Lower lobe of right lung (tissue), 2 donors: Measurements from ENCODE around the gene NLGN4Y. TPM values are rescaled to one million over a fixed set of nuclear protein-coding genes. Genes with fewer than 3 reads are reported as not detected.

Experiments
- ATAC-seq, 2 donors: fragments of 200-7000 bp; cut with Tn5 transposase; one replicate each; pipeline ENCODE4 v1.9.1; 2020 to 2022; ENCODE audit warnings: mild to moderate bottlenecking in 2 of 2, moderate library complexity in 2 of 2
- DNase-seq: peaks from one replicate; pipeline ENCODE4 v3.0.0-alpha.2; 2020
- H3K27ac ChIP-seq: fragments of 200-600 bp; one replicate; pipeline ENCODE4 v1.8.0; 2022
- H3K27me3 ChIP-seq: fragments of 200-600 bp; one replicate; pipeline ENCODE4 v1.8.0; 2022; ENCODE audit warnings: low read depth
- H3K36me3 ChIP-seq: fragments of 200-600 bp; one replicate; pipeline ENCODE4 v1.8.0; 2022; ENCODE audit warnings: mild to moderate bottlenecking
- H3K4me1 ChIP-seq: fragments of 200-600 bp; one replicate; pipeline ENCODE4 v1.8.0; 2022
- H3K4me3 ChIP-seq: fragments of 200-600 bp; one replicate; pipeline ENCODE4 v1.8.0; 2022; ENCODE audit warnings: mild to moderate bottlenecking
- H3K9me3 ChIP-seq: fragments of 200-600 bp; one replicate; pipeline ENCODE4 v1.8.0; 2022
- intact Hi-C: fragments of 100-400 bp; cut with DNase I; formaldehyde crosslinking; loops from one replicate; pipeline ENCODE4 v1.11.0; 2022
- total RNA-seq: library from RNA; stranded (reverse); fragmentation: NEBNext Ultra II Directional; extraction: Animal tissue kit (Norgen Biotek cat#: 25700); gene quantifications from one replicate; pipeline ENCODE4 v1.2.1, GENCODE V29; 2021
- TF ChIP-seq, protein P1 (sequence below): fragments of 200-600 bp; IDR thresholded peaks from one replicate; pipeline ENCODE4 v1.8.0; 2022; ENCODE audit warnings: antibody characterized with exemption, mild to moderate bottlenecking
- donor health status: DM: no; HTN: yes; CAD: no; lungs with severe emphysema.

Gene NLGN4Y
- total RNA-seq, 1 donor from 2014 or later, result 3.9 TPM

DNA sequence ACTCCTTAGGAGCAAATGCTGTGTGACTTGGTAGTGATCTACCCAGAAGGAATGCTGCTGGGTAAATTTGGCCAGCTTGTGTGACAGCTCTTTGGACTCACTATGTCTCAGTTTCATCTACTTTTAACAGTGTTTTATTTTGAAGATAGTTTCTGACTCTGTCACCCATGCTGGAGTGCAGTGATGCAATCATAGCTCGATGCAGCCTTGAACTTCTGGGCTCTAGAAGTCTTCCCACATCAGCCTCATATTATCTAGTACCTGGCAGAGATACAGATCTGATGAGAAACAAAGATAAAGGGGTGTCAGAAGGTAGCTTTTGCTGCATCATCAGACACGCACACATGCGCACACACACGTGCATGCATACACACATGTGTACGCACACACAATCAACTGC is 19.2 kb downstream of the NLGN4Y start:
- no peaks in the 10 kb centered on the region for H3K27me3 ChIP-seq
- intact Hi-C loops, result no loop called here
- no peaks in the 10 kb centered on the region for H3K9me3 ChIP-seq
- no peak overlapping the region for H3K27ac ChIP-seq
- no peak for DNase-seq
- H3K36me3 ChIP-seq, result no peaks in the 10 kb centered on the region
- no peaks in the 10 kb centered on the region for H3K4me1 ChIP-seq
- H3K4me3 ChIP-seq, result no peak overlapping the region
- ATAC-seq, result no peak
- TF ChIP-seq, protein P1, sequence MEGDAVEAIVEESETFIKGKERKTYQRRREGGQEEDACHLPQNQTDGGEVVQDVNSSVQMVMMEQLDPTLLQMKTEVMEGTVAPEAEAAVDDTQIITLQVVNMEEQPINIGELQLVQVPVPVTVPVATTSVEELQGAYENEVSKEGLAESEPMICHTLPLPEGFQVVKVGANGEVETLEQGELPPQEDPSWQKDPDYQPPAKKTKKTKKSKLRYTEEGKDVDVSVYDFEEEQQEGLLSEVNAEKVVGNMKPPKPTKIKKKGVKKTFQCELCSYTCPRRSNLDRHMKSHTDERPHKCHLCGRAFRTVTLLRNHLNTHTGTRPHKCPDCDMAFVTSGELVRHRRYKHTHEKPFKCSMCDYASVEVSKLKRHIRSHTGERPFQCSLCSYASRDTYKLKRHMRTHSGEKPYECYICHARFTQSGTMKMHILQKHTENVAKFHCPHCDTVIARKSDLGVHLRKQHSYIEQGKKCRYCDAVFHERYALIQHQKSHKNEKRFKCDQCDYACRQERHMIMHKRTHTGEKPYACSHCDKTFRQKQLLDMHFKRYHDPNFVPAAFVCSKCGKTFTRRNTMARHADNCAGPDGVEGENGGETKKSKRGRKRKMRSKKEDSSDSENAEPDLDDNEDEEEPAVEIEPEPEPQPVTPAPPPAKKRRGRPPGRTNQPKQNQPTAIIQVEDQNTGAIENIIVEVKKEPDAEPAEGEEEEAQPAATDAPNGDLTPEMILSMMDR, result no peak

DNA sequence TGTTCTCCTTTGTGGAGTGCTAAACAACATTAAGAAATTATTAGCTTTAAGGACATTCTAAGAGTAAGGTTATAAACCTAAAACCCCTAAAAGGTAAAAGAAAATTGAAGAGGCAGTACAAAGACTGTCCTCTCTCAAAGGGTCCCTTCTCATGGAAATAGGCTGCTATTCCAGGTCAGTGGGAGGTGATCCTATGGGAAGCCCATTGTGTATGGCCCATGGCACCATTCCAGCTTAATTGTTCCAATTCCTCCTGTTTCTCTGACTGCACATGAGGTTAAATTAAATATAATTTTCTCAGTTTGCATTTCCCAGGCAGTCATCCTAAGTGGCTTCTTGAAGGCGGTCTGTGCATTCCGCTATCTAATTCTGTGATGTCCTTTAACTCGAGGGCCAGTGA is 57.0 kb downstream of the NLGN4Y start:
- DNase-seq, result no peak
- Histone ChIP-seq H3K27ac (no peak overlapping the region), H3K4me1 (no peaks in the 10 kb centered on the region), H3K36me3 (no peaks in the 10 kb centered on the region), H3K4me3 (no peak overlapping the region), H3K27me3 (no peaks in the 10 kb centered on the region), H3K9me3 (no peaks in the 10 kb centered on the region)
- intact Hi-C loops, result no loop called here
- ATAC-seq, result no peak
- TF ChIP-seq, protein P1, result no peak

DNA sequence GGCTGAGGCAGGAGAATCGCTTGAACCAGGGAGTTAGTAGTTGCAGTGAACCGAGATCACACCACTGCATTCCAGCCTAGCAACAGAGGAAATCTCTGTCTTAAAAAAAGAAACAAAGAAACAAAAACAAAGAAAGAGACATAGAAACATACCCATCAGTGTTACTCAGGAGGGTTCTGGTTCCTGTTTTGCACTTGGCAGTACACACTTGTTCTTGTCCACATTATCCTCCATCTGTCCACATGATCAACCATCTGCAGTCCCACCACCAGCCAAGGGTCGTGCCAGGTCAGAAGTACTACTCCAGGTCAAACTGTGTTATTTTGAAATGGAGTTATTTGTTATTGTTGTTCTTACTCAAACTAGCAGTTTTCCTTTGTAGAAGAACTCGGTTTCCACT is 62.4 kb downstream of the NLGN4Y start:
- DNase-seq (no peak), ATAC-seq (no peak)
- TF ChIP-seq, protein P1, result no peak
- intact Hi-C loops, result no loop called here
- Histone ChIP-seq H3K4me1 (no peaks in the 10 kb centered on the region), H3K9me3 (no peaks in the 10 kb centered on the region), H3K27me3 (no peaks in the 10 kb centered on the region), H3K36me3 (no peaks in the 10 kb centered on the region), H3K4me3 (no peak overlapping the region), H3K27ac (no peak overlapping the region)

DNA sequence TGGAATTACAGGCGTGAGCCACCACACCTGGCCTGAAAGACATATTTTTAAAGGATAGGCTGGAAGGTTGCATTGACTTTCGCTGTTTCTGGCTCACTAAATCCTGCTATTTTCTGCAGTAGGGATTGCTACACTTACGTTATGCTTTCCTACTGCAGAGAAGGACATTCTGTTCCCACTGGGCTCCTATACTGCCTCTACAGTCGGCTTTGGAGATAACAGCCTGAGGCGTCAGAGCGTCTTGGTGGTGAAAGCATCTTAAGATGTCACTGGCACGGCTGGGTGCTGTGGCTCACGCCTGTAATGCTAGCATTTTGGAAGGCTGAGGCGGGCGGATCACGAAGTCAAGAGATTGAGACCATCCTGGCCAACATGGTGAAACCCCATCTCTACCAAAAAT is 77.0 kb downstream of the NLGN4Y start:
- H3K9me3 ChIP-seq, result no peaks in the 10 kb centered on the region
- ATAC-seq (no peak), DNase-seq (no peak)
- no peak overlapping the region for H3K27ac ChIP-seq
- no peak overlapping the region for H3K4me3 ChIP-seq
- no peaks in the 10 kb centered on the region for H3K27me3 ChIP-seq
- no peaks in the 10 kb centered on the region for H3K36me3 ChIP-seq
- intact Hi-C loops, result no loop called here
- TF ChIP-seq, protein P1, result no peak
- no peaks in the 10 kb centered on the region for H3K4me1 ChIP-seq

DNA sequence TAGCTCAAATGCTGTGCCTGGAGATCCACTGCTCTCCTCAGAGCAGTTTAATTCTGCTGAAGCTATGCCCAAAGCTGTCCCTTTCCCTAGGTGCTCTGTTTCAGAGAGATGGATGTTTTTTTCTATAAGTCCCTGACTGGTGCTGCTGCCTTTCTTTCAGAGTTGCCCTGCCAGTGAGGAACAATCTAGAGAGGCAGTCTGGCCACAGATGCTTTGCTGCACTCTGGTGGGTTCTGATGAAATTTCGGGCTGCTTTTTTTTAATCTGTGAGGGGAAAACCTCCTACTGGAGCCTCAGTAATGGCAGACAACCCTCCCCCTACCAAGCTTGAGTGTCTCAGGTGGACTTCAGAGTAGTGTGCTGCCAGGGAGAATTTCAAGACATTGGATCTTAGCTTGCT is 93.3 kb downstream of the NLGN4Y start:
- no peaks in the 10 kb centered on the region for H3K27me3 ChIP-seq
- H3K27ac ChIP-seq, result no peak overlapping the region
- intact Hi-C loops, result no loop called here
- no peaks in the 10 kb centered on the region for H3K9me3 ChIP-seq
- H3K36me3 ChIP-seq, result no peaks in the 10 kb centered on the region
- no peak for ATAC-seq
- H3K4me1 ChIP-seq, result no peaks in the 10 kb centered on the region
- DNase-seq, result no peak
- TF ChIP-seq, protein P1, result no peak
- H3K4me3 ChIP-seq, result no peak overlapping the region

DNA sequence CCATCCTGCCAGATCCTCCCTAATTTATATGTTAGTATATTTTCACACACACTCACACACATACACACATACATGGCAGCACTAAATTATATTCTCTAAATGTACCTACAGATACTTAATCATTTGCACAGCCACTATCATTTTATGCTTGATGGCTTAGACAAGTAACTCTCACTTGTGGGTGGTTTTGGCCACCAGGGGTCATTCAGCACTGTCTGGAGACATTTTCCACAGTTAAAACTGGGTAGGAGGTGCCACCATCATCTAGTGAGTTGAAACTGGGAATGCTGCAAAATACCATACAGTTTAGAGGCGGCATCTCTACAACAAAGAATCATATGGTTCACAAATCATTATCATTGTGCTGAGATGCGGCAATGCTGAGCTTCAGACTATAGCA is 94.2 kb downstream of the NLGN4Y start:
- intact Hi-C loops, result no loop called here
- no peaks in the 10 kb centered on the region for H3K36me3 ChIP-seq
- H3K27ac ChIP-seq, result no peak overlapping the region
- no peak overlapping the region for H3K4me3 ChIP-seq
- H3K9me3 ChIP-seq, result no peaks in the 10 kb centered on the region
- no peaks in the 10 kb centered on the region for H3K27me3 ChIP-seq
- no peak for ATAC-seq
- TF ChIP-seq, protein P1, result no peak
- DNase-seq, result no peak
- no peaks in the 10 kb centered on the region for H3K4me1 ChIP-seq
